Epithelial cell of esophagus (primary cell): ENCODE data around the gene LUC7L2.
A peak's percentile ranks its signal among the peaks of the same experiment; 100 is the strongest.

Experiments used
- DNase-seq: peaks from one replicate; pipeline ENCODE4 v3.0.0; 2010; ENCODE audit warnings: low read depth
- H3K4me3 ChIP-seq: 2 replicates; pipeline ENCODE4 v1.5.1; 2011; ENCODE audit warnings: mild to moderate bottlenecking, low read length, control low read depth
- TF ChIP-seq, protein P1 (sequence below): IDR thresholded peaks from 2 replicates; pipeline ENCODE4 v1.5.1; 2011; ENCODE audit warnings: low read depth, mild to moderate bottlenecking, low read length, control low read depth, inconsistent platforms; ENCODE audit not compliant: insufficient read depth; ENCODE audit errors: missing control alignments

The LUC7L2 gene

DNA sequence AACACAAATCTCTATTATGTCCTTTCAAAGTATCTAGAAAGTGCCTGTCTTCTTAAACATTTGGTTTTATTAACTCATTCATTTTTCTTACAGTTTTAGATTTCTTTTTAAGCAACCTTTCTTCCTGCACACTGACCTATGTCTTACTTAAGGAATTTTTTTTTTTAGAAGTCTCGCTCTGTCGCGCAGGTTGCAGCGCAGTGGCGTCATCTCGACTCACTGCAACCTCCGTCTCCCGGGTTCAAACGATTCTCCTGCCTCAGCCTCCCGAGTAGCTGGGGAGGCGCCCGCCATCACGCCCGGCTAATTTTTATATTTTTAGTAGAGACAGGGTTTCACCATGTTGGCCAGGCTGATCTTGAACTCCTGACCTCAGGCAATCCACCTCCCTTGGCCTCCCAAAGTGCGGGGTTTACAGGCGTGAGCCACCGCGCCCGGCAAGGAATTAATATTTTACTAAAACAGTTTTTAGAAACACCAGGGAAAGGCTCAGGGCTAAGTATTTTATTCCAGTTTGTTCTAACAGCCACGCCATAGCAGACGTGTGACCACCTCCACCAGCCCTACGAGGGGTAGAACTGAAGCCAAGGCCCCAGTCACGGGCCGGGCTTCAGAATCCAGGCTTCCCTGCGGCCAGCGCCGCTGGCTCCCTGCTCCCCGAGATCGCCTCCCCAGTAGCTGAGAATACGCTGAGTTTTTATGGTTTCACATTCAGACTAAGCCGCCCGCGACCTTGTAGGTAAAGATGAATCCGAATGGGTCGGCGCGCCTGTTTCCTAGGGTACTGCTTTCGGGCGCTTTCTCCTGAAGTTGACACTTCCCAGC is 941 bp upstream of the LUC7L2 start:
- DNase-seq = peak; percentile 24

DNA sequence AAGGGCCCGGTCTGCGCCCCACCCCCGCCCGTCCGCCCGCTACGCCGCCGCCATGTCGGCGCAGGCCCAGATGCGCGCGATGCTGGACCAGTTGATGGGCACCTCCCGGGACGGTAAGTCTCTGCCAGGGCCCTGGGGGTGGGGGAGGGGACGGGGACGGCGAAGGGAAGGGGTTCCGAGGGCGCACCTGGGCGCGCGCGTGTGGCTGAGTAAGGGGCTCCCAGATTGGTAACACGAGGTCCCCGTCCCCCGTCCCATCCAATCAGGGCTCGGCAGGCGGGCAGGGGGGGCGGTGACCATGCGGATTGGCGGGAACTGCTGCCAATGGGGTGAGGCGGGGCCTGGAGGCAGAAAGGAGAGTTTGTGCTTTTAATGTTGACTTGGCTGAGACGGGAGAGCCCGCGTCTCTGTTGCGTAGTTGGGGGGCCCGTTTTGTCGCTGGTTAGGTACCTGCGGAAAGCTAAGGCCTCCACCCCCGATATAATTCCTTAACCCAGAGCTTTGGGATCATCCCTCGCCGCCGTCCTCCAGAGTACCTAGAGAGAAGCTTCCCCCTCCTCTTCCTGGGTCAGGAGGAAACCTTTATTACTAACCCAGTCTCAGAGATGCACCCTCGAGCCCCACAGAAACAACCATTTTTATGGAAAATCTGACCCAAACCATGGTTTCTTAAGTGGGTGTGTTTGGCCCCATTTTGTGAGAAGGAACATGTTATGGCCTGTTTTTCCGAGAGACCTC is 685 bp downstream of the LUC7L2 start:
- TF ChIP-seq, protein P1, sequence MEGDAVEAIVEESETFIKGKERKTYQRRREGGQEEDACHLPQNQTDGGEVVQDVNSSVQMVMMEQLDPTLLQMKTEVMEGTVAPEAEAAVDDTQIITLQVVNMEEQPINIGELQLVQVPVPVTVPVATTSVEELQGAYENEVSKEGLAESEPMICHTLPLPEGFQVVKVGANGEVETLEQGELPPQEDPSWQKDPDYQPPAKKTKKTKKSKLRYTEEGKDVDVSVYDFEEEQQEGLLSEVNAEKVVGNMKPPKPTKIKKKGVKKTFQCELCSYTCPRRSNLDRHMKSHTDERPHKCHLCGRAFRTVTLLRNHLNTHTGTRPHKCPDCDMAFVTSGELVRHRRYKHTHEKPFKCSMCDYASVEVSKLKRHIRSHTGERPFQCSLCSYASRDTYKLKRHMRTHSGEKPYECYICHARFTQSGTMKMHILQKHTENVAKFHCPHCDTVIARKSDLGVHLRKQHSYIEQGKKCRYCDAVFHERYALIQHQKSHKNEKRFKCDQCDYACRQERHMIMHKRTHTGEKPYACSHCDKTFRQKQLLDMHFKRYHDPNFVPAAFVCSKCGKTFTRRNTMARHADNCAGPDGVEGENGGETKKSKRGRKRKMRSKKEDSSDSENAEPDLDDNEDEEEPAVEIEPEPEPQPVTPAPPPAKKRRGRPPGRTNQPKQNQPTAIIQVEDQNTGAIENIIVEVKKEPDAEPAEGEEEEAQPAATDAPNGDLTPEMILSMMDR = no peak
- DNase-seq = peak; percentile 98
- H3K4me3 ChIP-seq = peak overlapping the region; percentile 56

More for the DNA sequence above, 941 bp upstream of the LUC7L2 start:
- peak overlapping the region; percentile 56 for H3K4me3 ChIP-seq
- TF ChIP-seq, protein P1 = no peak

DNA sequence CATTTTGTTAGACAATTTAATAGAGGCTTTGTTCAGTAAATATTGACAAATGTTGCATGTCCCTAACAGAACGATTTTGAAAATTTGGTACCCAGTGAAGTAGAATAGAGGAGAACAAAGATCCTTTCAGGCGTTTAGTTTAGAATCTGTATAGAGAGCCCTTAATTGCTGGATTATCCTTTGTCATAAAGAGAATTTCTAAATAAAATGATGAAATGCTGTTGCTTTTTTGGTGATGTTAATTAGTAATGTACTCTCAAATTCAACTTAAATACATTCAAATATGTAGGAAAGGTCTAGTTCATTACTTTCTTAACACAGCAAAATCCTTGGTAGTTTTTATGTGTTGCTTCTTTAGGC is 1.2 kb downstream of the LUC7L2 start:
- no peak for DNase-seq
- TF ChIP-seq, protein P1 = no peak

DNA sequence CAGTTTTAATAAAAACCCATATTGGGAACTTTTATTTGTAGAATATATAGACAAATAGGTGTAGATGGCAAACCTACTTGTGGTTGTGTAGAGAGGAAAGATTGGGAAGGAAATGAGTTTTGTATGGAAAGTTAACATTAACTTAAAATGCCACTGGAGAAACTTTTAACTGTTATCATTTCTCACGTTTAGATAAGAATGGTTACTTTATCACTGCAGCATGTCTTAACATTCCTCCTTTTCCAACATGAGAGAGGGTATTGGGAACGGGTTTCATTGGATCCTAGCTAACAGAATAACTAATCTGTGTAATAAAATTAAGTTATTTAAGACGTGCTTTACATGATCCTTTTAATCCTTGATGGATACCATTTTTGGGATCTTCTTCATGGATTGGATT is 1.8 kb downstream of the LUC7L2 start:
- peak overlapping the region; percentile 56 for H3K4me3 ChIP-seq
- DNase-seq = no peak
- TF ChIP-seq, protein P1 = no peak

More for the DNA sequence above, 1.2 kb downstream of the LUC7L2 start:
- peak overlapping the region; percentile 56 for H3K4me3 ChIP-seq

DNA sequence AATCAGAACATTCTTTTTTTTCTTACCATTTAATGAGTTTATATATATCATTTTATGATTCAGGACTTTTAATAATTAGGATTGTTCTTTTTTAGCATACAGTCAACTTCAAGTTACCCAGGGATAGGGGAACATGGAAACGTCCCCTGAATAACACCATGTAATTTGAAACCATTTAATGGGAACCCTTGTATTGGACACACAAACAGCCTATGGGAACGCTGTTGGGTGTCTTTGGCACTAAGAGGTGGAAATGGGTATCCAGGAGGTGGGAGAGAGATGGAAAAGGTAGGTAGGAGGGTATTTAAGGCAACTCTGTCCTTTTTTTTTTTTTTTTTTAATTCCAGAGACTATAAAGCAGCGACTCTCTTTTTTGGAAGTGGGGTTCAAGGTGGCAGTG is 2.6 kb downstream of the LUC7L2 start:
- peak overlapping the region; percentile 56 for H3K4me3 ChIP-seq
- TF ChIP-seq, protein P1 = no peak
- DNase-seq = peak; percentile 54

DNA sequence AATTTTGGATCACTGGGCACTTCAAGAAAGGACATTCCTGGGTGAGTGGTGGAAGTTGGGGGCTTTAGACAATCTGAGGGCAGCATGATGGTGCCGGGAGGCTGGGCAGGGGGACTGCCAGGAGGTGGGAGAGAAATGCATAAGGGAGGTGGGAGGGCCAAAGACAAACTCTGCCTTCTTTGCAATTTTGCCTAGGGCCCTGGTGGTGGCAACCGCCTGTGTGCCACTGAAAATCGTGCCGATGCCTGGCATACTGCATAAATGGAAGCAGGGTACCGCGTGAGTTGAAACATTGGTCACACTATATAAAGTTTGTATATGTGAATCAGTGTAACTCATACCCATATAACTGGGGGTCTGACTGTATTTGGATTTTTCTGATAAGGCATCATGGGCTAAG is 3.3 kb downstream of the LUC7L2 start:
- TF ChIP-seq, protein P1 = no peak
- no peak overlapping the region for H3K4me3 ChIP-seq
- peak; percentile 12 for DNase-seq
